Measurements from ENCODE around the gene EFHD2.

EFHD2 gene

DNA sequence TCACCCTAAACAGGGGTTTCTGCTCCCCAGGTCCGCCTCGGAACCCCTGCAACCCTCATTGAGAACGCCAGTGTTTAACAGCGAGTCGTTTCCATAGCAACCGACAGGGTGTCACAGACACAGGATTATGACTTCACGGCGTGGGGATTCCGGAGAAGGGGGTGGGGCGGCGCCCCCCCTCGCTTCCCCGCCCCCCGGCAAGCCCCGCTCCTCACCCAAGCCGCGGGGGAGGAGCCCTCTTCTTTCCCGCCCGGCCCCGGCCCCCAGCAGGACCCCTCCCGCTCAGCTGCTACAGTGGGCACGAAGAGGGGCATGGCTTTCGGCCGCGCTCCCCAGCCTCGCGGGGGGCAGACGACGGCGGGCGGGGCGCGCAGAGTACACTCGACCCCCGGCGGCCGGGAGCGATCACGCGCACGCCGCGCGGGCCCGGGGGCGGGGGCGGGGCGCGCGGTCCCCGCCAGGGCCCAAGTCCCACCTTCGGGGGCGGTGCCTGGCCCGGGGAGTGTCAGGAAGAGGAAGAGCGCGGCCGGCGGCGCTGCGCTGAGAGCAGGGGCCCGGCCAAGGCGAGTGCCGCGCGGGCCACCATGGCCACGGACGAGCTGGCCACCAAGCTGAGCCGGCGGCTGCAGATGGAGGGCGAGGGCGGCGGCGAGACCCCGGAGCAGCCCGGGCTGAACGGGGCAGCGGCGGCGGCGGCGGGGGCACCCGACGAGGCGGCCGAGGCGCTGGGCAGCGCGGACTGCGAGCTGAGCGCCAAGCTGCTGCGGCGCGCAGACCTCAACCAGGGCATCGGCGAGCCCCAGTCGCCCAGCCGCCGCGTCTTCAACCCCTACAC is at the start of gene EFHD2:
Gene EFHD2 (plus strand): TSS at position 501 of the 835 bp plus-strand sequence. CDS start 84 bp downstream, at position 585.
- Histone ChIP-seq H3K9ac (ENCODE audit: low read depth in 1 of 2, low read length in 2 of 2) (peak within 1 kb of the TSS; percentile 89 to 92), H3K27me3 (ENCODE audit: control insufficient read depth in 2 of 2, insufficient read depth in 2 of 2, low read length in 2 of 2) (no peaks in the 10 kb centered on the region), H3K4me1 (ENCODE audit: control insufficient read depth in 2 of 2, insufficient read depth in 2 of 2, low read length in 2 of 2) (peaks cover 37 to 38% of the 10 kb centered on the region in 2 donors)

GRCh38 chr1:15360700-15361099 is 49.0 kb upstream of the EFHD2 start:
- Histone ChIP-seq H3K27ac (ENCODE audit: low read depth in 2 of 2, low read length in 2 of 2) (no peak overlapping the region), H3K4me1 (ENCODE audit: control insufficient read depth in 2 of 2, insufficient read depth in 2 of 2, low read length in 2 of 2) (peaks cover 0 to 10% of the 10 kb centered on the region in 2 donors), H3K9me3 (ENCODE audit: control insufficient read depth in 2 of 2, low read length in 2 of 2) (no peaks in the 10 kb centered on the region), H3K4me3 (ENCODE audit: low read length in 2 of 2) (no peak overlapping the region), H3K36me3 (ENCODE audit: control insufficient read depth in 2 of 2, insufficient read depth in 2 of 2, low read length in 2 of 2) (no peaks in the 10 kb centered on the region), H3K9ac (ENCODE audit: low read depth in 1 of 2, low read length in 2 of 2) (no peak overlapping the region), H3K27me3 (ENCODE audit: control insufficient read depth in 2 of 2, insufficient read depth in 2 of 2, low read length in 2 of 2) (no peaks in the 10 kb centered on the region)

More for the DNA sequence above, at the start of gene EFHD2:
- H3K4me3 ChIP-seq (ENCODE audit: low read length in 2 of 2): peak within 1 kb of the TSS; percentile 83 to 94
- H3K27ac ChIP-seq (ENCODE audit: low read depth in 2 of 2, low read length in 2 of 2): peak within 1 kb of the TSS; percentile 91 to 93
- H3K9me3 ChIP-seq (ENCODE audit: control insufficient read depth in 2 of 2, low read length in 2 of 2): no peaks in the 10 kb centered on the region
- peaks cover 4 to 6% of the 10 kb centered on the region in 2 donors for H3K36me3 ChIP-seq (ENCODE audit: control insufficient read depth in 2 of 2, insufficient read depth in 2 of 2, low read length in 2 of 2)

DNA sequence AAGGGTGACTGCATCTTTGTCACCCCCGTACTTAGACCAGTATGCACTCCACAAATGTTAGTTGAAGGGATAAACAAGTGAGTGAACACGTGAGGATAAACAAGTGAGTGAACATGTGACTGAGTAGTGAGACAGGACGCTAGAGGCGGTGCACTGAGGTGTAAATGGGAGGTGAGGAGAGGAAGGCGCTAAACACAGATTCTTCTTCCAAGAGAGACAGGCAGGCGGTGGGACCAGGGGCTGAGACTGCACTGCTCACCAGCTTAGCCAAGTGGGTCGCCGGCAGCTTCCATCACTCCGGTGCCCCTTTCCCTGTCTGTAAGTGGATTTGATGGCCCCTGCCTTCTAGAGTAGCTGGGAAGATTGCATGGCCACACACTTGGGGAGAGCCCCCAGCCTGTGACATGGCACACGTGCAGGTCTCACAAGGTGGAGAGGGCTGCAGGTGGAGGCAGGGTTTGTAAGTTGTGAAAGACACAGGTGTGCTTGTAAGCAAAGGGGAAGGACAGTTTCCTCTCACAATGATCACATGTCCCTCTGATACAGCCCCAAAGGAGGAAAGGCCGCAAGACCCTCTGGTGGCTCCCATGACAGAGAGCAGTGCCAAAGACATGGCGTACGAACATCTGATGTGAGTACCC is 47.5 kb upstream of the EFHD2 start:
- Histone ChIP-seq H3K9ac (ENCODE audit: low read depth in 1 of 2, low read length in 2 of 2) (no peak overlapping the region), H3K27me3 (ENCODE audit: control insufficient read depth in 2 of 2, insufficient read depth in 2 of 2, low read length in 2 of 2) (no peaks in the 10 kb centered on the region), H3K36me3 (ENCODE audit: control insufficient read depth in 2 of 2, insufficient read depth in 2 of 2, low read length in 2 of 2) (no peaks in the 10 kb centered on the region), H3K4me3 (ENCODE audit: low read length in 2 of 2) (no peak overlapping the region), H3K27ac (ENCODE audit: low read depth in 2 of 2, low read length in 2 of 2) (no peak overlapping the region), H3K4me1 (ENCODE audit: control insufficient read depth in 2 of 2, insufficient read depth in 2 of 2, low read length in 2 of 2) (peaks cover 5 to 18% of the 10 kb centered on the region in 2 donors), H3K9me3 (ENCODE audit: control insufficient read depth in 2 of 2, low read length in 2 of 2) (no peaks in the 10 kb centered on the region)

GRCh38 chr1:15362737-15363128 is 47.0 kb upstream of the EFHD2 start:
- no peaks in the 10 kb centered on the region for H3K36me3 ChIP-seq (ENCODE audit: control insufficient read depth in 2 of 2, insufficient read depth in 2 of 2, low read length in 2 of 2)
- H3K4me3 ChIP-seq (ENCODE audit: low read length in 2 of 2): no peak overlapping the region
- H3K27ac ChIP-seq (ENCODE audit: low read depth in 2 of 2, low read length in 2 of 2): no peak overlapping the region
- no peaks in the 10 kb centered on the region for H3K27me3 ChIP-seq (ENCODE audit: control insufficient read depth in 2 of 2, insufficient read depth in 2 of 2, low read length in 2 of 2)
- H3K9ac ChIP-seq (ENCODE audit: low read depth in 1 of 2, low read length in 2 of 2): no peak overlapping the region
- H3K9me3 ChIP-seq (ENCODE audit: control insufficient read depth in 2 of 2, low read length in 2 of 2): no peaks in the 10 kb centered on the region
- H3K4me1 ChIP-seq (ENCODE audit: control insufficient read depth in 2 of 2, insufficient read depth in 2 of 2, low read length in 2 of 2): peaks cover 5 to 18% of the 10 kb centered on the region in 2 donors

DNA sequence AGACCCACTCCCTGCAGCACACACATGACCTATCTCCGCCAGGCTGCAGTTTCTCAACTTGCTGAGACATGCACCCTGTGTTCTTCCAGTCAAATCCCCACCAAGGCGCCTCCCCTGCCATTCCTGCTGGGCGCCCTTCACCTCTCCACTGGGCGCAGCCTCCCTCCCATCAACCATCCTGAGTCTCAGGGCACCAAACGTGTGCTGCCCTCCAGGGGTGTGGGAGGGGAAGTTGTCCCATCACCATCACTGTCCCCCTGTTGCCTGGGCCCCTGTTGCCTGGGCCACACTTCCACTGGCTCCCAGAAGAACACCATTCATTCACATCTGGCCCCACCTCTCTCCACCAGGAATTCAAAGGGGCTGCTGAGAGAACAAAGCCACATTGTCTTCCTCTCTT is 44.9 kb upstream of the EFHD2 start:
- Histone ChIP-seq H3K27me3 (ENCODE audit: control insufficient read depth in 2 of 2, insufficient read depth in 2 of 2, low read length in 2 of 2) (no peaks in the 10 kb centered on the region), H3K9me3 (ENCODE audit: control insufficient read depth in 2 of 2, low read length in 2 of 2) (no peaks in the 10 kb centered on the region), H3K4me3 (ENCODE audit: low read length in 2 of 2) (no peak overlapping the region), H3K27ac (ENCODE audit: low read depth in 2 of 2, low read length in 2 of 2) (no peak overlapping the region), H3K9ac (ENCODE audit: low read depth in 1 of 2, low read length in 2 of 2) (no peak overlapping the region), H3K4me1 (ENCODE audit: control insufficient read depth in 2 of 2, insufficient read depth in 2 of 2, low read length in 2 of 2) (peaks cover 5 to 9% of the 10 kb centered on the region in 2 donors), H3K36me3 (ENCODE audit: control insufficient read depth in 2 of 2, insufficient read depth in 2 of 2, low read length in 2 of 2) (no peaks in the 10 kb centered on the region)

- no peaks in the 10 kb centered on the region for H3K9me3 ChIP-seq (ENCODE audit: control insufficient read depth in 2 of 2, low read length in 2 of 2)
- H3K9ac ChIP-seq (ENCODE audit: low read depth in 1 of 2, low read length in 2 of 2): no peak overlapping the region
- H3K4me3 ChIP-seq (ENCODE audit: low read length in 2 of 2): no peak overlapping the region
- H3K36me3 ChIP-seq (ENCODE audit: control insufficient read depth in 2 of 2, insufficient read depth in 2 of 2, low read length in 2 of 2): no peaks in the 10 kb centered on the region
- H3K27ac ChIP-seq (ENCODE audit: low read depth in 2 of 2, low read length in 2 of 2): no peak overlapping the region
- H3K27me3 ChIP-seq (ENCODE audit: control insufficient read depth in 2 of 2, insufficient read depth in 2 of 2, low read length in 2 of 2): no peaks in the 10 kb centered on the region
- H3K4me1 ChIP-seq (ENCODE audit: control insufficient read depth in 2 of 2, insufficient read depth in 2 of 2, low read length in 2 of 2): peaks cover 13 to 21% of the 10 kb centered on the region in 2 donors
Measured at GRCh38 chr1:15368888-15369287, 40.8 kb upstream of the EFHD2 start.

DNA sequence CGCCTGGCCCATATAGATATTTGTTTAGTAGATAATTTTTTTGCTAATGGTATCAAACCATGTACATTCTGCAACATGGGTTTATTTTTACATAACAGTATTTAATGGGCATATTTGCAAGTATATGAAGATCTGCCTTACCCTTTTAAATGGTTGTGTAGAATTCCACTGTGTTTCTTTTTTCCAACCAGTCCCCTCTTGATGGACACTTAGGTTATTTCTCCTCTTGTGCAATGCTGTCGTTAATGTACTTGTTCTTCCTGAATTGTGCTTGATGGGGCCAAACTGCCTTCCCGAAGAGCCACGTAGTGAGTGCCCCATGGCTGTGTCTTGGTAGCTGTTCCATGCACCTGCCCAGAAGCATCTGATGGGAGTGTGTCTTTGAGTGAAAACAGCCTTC is 39.4 kb upstream of the EFHD2 start:
- Histone ChIP-seq H3K36me3 (ENCODE audit: control insufficient read depth in 2 of 2, insufficient read depth in 2 of 2, low read length in 2 of 2) (no peaks in the 10 kb centered on the region), H3K4me1 (ENCODE audit: control insufficient read depth in 2 of 2, insufficient read depth in 2 of 2, low read length in 2 of 2) (peaks cover 13 to 21% of the 10 kb centered on the region in 2 donors), H3K27ac (ENCODE audit: low read depth in 2 of 2, low read length in 2 of 2) (no peak overlapping the region), H3K9ac (ENCODE audit: low read depth in 1 of 2, low read length in 2 of 2) (no peak overlapping the region), H3K9me3 (ENCODE audit: control insufficient read depth in 2 of 2, low read length in 2 of 2) (no peaks in the 10 kb centered on the region), H3K27me3 (ENCODE audit: control insufficient read depth in 2 of 2, insufficient read depth in 2 of 2, low read length in 2 of 2) (no peaks in the 10 kb centered on the region), H3K4me3 (ENCODE audit: low read length in 2 of 2) (no peak overlapping the region)

- H3K27ac ChIP-seq (ENCODE audit: low read depth in 2 of 2, low read length in 2 of 2): peak overlapping the region in 1 of 2 donors; percentile 52
- no peaks in the 10 kb centered on the region for H3K27me3 ChIP-seq (ENCODE audit: control insufficient read depth in 2 of 2, insufficient read depth in 2 of 2, low read length in 2 of 2)
Measured at GRCh38 chr1:15370781-15371520, 38.7 kb upstream of the EFHD2 start.

DNA sequence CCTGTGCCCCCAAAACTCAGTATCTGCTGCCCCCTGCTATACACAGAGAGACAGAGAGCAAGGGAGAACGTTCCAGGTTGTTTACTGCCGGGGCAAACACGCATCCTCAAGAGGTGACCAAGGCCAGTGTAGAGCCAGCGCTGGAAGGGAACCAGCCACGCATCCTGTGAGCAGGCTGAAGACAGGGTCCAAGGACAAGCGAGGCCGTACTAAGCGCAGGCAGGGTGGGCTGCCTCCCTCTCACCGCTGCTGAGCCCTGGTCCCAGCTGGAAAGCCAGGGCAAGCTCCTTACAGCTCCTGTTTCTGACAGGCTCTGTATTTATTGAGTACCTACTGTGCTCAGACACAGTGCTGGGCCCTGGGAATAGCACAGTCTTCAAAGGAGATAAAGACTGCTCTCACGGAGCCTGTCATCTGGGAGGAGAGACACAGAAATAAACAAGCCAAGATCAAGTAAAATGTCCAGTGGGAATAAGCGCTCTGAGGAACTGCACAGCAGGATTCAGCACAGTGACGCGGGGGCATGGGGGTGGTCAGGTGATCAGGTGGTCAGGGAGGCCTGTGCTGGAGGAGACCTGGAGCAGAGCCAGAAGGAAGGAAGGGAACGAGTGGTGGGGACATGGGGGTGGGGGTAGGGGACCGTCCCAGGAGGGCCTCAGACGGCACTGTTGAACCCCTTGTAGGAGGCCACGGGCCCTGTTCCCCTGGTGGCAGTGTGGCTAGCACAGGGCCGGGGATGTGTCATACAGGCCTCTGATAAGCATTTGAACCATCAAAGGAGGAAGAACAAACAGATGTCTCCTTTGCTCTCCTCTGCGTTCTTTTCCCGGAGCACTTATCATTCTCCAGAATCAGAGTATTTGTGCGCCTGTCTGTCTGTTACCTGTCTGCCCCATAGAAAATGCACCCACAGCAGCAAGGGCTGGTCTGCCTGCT is 37.8 kb upstream of the EFHD2 start:
- H3K9ac ChIP-seq (ENCODE audit: low read depth in 1 of 2, low read length in 2 of 2): no peak overlapping the region

More at GRCh38 chr1:15370781-15371520, 38.7 kb upstream of the EFHD2 start:
- Histone ChIP-seq H3K9me3 (ENCODE audit: control insufficient read depth in 2 of 2, low read length in 2 of 2) (no peaks in the 10 kb centered on the region), H3K36me3 (ENCODE audit: control insufficient read depth in 2 of 2, insufficient read depth in 2 of 2, low read length in 2 of 2) (no peaks in the 10 kb centered on the region), H3K9ac (ENCODE audit: low read depth in 1 of 2, low read length in 2 of 2) (no peak overlapping the region), H3K4me1 (ENCODE audit: control insufficient read depth in 2 of 2, insufficient read depth in 2 of 2, low read length in 2 of 2) (peaks cover 13 to 17% of the 10 kb centered on the region in 2 donors), H3K4me3 (ENCODE audit: low read length in 2 of 2) (no peak overlapping the region)

More for the DNA sequence above, 37.8 kb upstream of the EFHD2 start:
- peaks cover 8 to 11% of the 10 kb centered on the region in 2 donors for H3K4me1 ChIP-seq (ENCODE audit: control insufficient read depth in 2 of 2, insufficient read depth in 2 of 2, low read length in 2 of 2)
- no peaks in the 10 kb centered on the region for H3K9me3 ChIP-seq (ENCODE audit: control insufficient read depth in 2 of 2, low read length in 2 of 2)
- H3K27me3 ChIP-seq (ENCODE audit: control insufficient read depth in 2 of 2, insufficient read depth in 2 of 2, low read length in 2 of 2): no peaks in the 10 kb centered on the region
- H3K36me3 ChIP-seq (ENCODE audit: control insufficient read depth in 2 of 2, insufficient read depth in 2 of 2, low read length in 2 of 2): no peaks in the 10 kb centered on the region
- no peak overlapping the region for H3K4me3 ChIP-seq (ENCODE audit: low read length in 2 of 2)
- no peak overlapping the region for H3K27ac ChIP-seq (ENCODE audit: low read depth in 2 of 2, low read length in 2 of 2)
